H1 (cell line): ENCODE results near the gene PPP2R2D.

Experiments
- CHD2 ChIP-seq: IDR thresholded peaks from 2 replicates; pipeline ENCODE4 v1.6.1; 2012; ENCODE audit warnings: low read length, improper control_type of control experiment
- EP300 ChIP-seq, 2 experiments: IDR thresholded peaks; 1 replicate in 1 of 2; 2 replicates in 1 of 2; pipeline ENCODE4 v1.6.1; 2011 to 2012; ENCODE audit warnings: low read depth in 2 of 2, low read length in 2 of 2, mild to moderate bottlenecking in 2 of 2, borderline replicate concordance in 1 of 2, inconsistent platforms in 1 of 2, moderate library complexity in 1 of 2
- MAFK ChIP-seq: IDR thresholded peaks from 2 replicates; pipeline ENCODE4 v1.6.1; 2012; ENCODE audit warnings: low read depth, mild to moderate bottlenecking, improper control_type of control experiment, low read length
- MAX ChIP-seq: IDR thresholded peaks from 2 replicates; pipeline ENCODE4 v1.6.1; 2012; ENCODE audit warnings: inconsistent platforms
- POLR2A ChIP-seq, 2 experiments: IDR thresholded peaks; 1 replicate in 1 of 2; 2 replicates in 1 of 2; pipeline ENCODE4 v1.6.1; 2011; ENCODE audit warnings: low read depth in 2 of 2, low read length in 2 of 2, mild to moderate bottlenecking in 2 of 2; ENCODE audit errors: control extremely low read depth in 1 of 2

- TF ChIP-seq MAFK: no peak
- no peak for TF ChIP-seq POLR2A (IDR thresholded peaks at IDR 0.05; ENCODE audit: control extremely low read depth in 1 of 2, low read depth in 2 of 2, low read length in 2 of 2)
- TF ChIP-seq MAX: no peak
- TF ChIP-seq CHD2: no peak
- no peak for TF ChIP-seq EP300 (IDR thresholded peaks at IDR 0.05; ENCODE audit: borderline replicate concordance in 1 of 2, low read depth in 2 of 2, low read length in 2 of 2)
Measured at GRCh38 chr10:131897297-131897899, 3.4 kb upstream of the PPP2R2D start.
